HG02870 (cell line): ENCODE data around the gene FAM53C.
A peak's percentile ranks its signal among the peaks of the same experiment; 100 is the strongest.

Experiments
- ATAC-seq: cut with Tn5 transposase; IDR thresholded peaks from one replicate; pipeline ENCODE4 v1.9.1; 2021; ENCODE audit warnings: mild to moderate bottlenecking, moderate library complexity; ENCODE audit not compliant: unreplicated experiment

Gene FAM53C

GRCh38 chr5:138350563-138350890, 12.5 kb downstream of the FAM53C start:
- ATAC-seq, result no peak

- ATAC-seq, result no peak
These were observed 13.0 kb downstream of the FAM53C start for GRCh38 chr5:138351056-138351455.

GRCh38 chr5:138351517-138351916, 13.5 kb downstream of the FAM53C start:
- no peak for ATAC-seq

- peak; percentile 45 for ATAC-seq
These were observed 14.1 kb downstream of the FAM53C start, which contains the start of gene KDM3B for GRCh38 chr5:138352071-138352721. Gene KDM3B (plus strand): TSS chr5:138352685. CDS start chr5:138352796, 111 bp downstream.

- peak; percentile 29 for ATAC-seq
These were observed 14.9 kb downstream of the FAM53C start for GRCh38 chr5:138352722-138353559.

GRCh38 chr5:138353560-138354080, 15.6 kb downstream of the FAM53C start:
- ATAC-seq, result no peak

GRCh38 chr5:138354387-138354786, 16.3 kb downstream of the FAM53C start:
- ATAC-seq, result no peak

GRCh38 chr5:138354926-138355378, 16.9 kb downstream of the FAM53C start:
- peak; percentile 49 for ATAC-seq

- no peak for ATAC-seq
These were observed 21.6 kb downstream of the FAM53C start for GRCh38 chr5:138359621-138360020.

GRCh38 chr5:138360941-138361452, 22.9 kb downstream of the FAM53C start:
- no peak for ATAC-seq

GRCh38 chr5:138364576-138364975, 26.5 kb downstream of the FAM53C start:
- ATAC-seq, result no peak

- ATAC-seq, result peak; percentile 46
These were observed 28.7 kb downstream of the FAM53C start for GRCh38 chr5:138366632-138367382.

GRCh38 chr5:138369261-138369660, 31.2 kb downstream of the FAM53C start:
- no peak for ATAC-seq

- ATAC-seq, result no peak
These were observed 31.6 kb downstream of the FAM53C start for GRCh38 chr5:138369706-138370105.

GRCh38 chr5:138370537-138370936, 32.5 kb downstream of the FAM53C start:
- no peak for ATAC-seq

GRCh38 chr5:138371454-138371853, 33.4 kb downstream of the FAM53C start:
- no peak for ATAC-seq

- ATAC-seq, result peak; percentile 86
These were observed 34.2 kb downstream of the FAM53C start for GRCh38 chr5:138372225-138372624.

GRCh38 chr5:138372653-138373052, 34.6 kb downstream of the FAM53C start:
- no peak for ATAC-seq

- ATAC-seq, result no peak
These were observed 44.3 kb downstream of the FAM53C start for GRCh38 chr5:138382347-138382746.

- no peak for ATAC-seq
These were observed 47.6 kb downstream of the FAM53C start for GRCh38 chr5:138385660-138386059.

GRCh38 chr5:138386290-138386689, 48.2 kb downstream of the FAM53C start:
- ATAC-seq, result no peak
